ENCODE data around the gene LDB2.

- TF ChIP-seq MAX (IDR thresholded peaks at IDR 0.05), result no peak
- TF ChIP-seq CTCF (IDR thresholded peaks at IDR 0.05), result no peak
- TF ChIP-seq RFX5 (IDR thresholded peaks at IDR 0.05), result no peak
- no peak for TF ChIP-seq HDAC2 (IDR thresholded peaks at IDR 0.05)
- no peak for TF ChIP-seq RCOR1 (IDR thresholded peaks at IDR 0.05; ENCODE audit: low read depth, low read length)
- no peak for TF ChIP-seq MAFK (IDR thresholded peaks at IDR 0.05; ENCODE audit: partially characterized antibody)
- no peak for TF ChIP-seq KDM1A (IDR thresholded peaks at IDR 0.05; ENCODE audit: low read depth)
These were observed 17.1 kb downstream of the LDB2 start for GRCh38 chr4:16881151-16881884.

Data from A549 (cell line).